Caco-2 (cell line): ENCODE results near the gene PDGFA. TPM values are rescaled to one million over a fixed set of nuclear protein-coding genes. Genes with fewer than 3 reads are reported as not detected.

Experiments
- BruUV-seq: library from RNA; stranded (reverse); fragments of 400-500 nt; replicated peaks from 2 replicates; lab custom pipeline; 2021; lab: Mats Ljungman, UMichigan
- CTCF ChIA-PET: fragments of 300-600 bp; sonication (Branson Sonifier 250); formaldehyde crosslinking; loops from one replicate; lab custom pipeline; 2022; ENCODE audit warnings: antibody characterized with exemption; lab: Charles Lee
- POLR2A ChIA-PET: fragments of 300-600 bp; sonication (Branson Sonifier 250); formaldehyde crosslinking; loops from one replicate; lab custom pipeline; 2022; ENCODE audit warnings: antibody characterized with exemption; lab: Charles Lee
- DNase-seq, 2 experiments: peaks; one replicate each; pipeline versions ENCODE4 v3.0.0 to v3.0.0-alpha.2; 2020 to 2022
- H3K27me3 ChIP-seq: replicated peaks from 2 replicates; pipeline ENCODE4 v1.6.0; 2011; ENCODE audit warnings: low read length; ENCODE audit not compliant: control insufficient read depth, insufficient read depth
- H3K36me3 ChIP-seq: 2 replicates; pipeline ENCODE4 v1.5.1; 2011; ENCODE audit warnings: low read length; ENCODE audit not compliant: control insufficient read depth, insufficient read depth
- H3K4me1 ChIP-seq: fragments of 250-450 bp; sonication (Bioruptor Pico); 2 replicates; pipeline ENCODE4 v1.5.1; 2020; ENCODE audit warnings: mild to moderate bottlenecking
- H3K4me3 ChIP-seq: 2 replicates; pipeline ENCODE4 v1.5.1; 2011; ENCODE audit warnings: low read depth, mild to moderate bottlenecking, control low read depth, low read length
- H3K9me3 ChIP-seq: fragments of 250-450 bp; sonication (Bioruptor Pico); 2 replicates; pipeline ENCODE4 v1.5.1; 2020; ENCODE audit warnings: mild to moderate bottlenecking, moderate library complexity
- H3K27ac Mint-ChIP-seq: one replicate; pipeline ENCODE4 v1.8.0; 2022; ENCODE audit warnings: mixed read lengths; ENCODE audit not compliant: unreplicated experiment
- H3K27me3 Mint-ChIP-seq: one replicate; pipeline ENCODE4 v1.8.0; 2022; ENCODE audit warnings: mixed read lengths; ENCODE audit not compliant: insufficient read depth, unreplicated experiment
- H3K36me3 Mint-ChIP-seq: one replicate; pipeline ENCODE4 v1.8.0; 2022; ENCODE audit warnings: mild to moderate bottlenecking, mixed read lengths; ENCODE audit not compliant: insufficient read depth, unreplicated experiment
- H3K4me1 Mint-ChIP-seq: one replicate; pipeline ENCODE4 v1.8.0; 2022; ENCODE audit warnings: low read depth, mixed read lengths; ENCODE audit not compliant: unreplicated experiment
- H3K4me3 Mint-ChIP-seq: one replicate; pipeline ENCODE4 v1.8.0; 2022; ENCODE audit warnings: mild to moderate bottlenecking, moderate library complexity, mixed read lengths; ENCODE audit not compliant: unreplicated experiment
- H3K9me3 Mint-ChIP-seq: one replicate; pipeline ENCODE4 v1.8.0; 2022; ENCODE audit warnings: mixed read lengths; ENCODE audit not compliant: unreplicated experiment
- intact Hi-C: fragments of 100-400 bp; cut with micrococcal nuclease; formaldehyde crosslinking; loops from one replicate; pipeline ENCODE4 v1.10.0; 2022; ENCODE audit not compliant: unreplicated experiment
- total RNA-seq: library from RNA; stranded (reverse); gene quantifications from 2 replicates; pipeline ENCODE4 v1.2.3, GENCODE V29; 2022
- TF ChIP-seq, protein P1 (sequence below), 2 experiments: fragments of 200-600 bp in 1 of 2; IDR thresholded peaks; 1 replicate in 1 of 2; 2 replicates in 1 of 2; pipeline versions ENCODE4 v1.5.1 to v1.8.0; 2011 to 2022; ENCODE audit warnings: antibody characterized with exemption in 1 of 2, control low read depth in 1 of 2, inconsistent platforms in 1 of 2, low read depth in 1 of 2, low read length in 1 of 2, mild to moderate bottlenecking in 1 of 2, moderate library complexity in 1 of 2; ENCODE audit not compliant: insufficient read depth in 1 of 2, severe bottlenecking in 1 of 2, unreplicated experiment in 1 of 2

The PDGFA gene
- total RNA-seq, 1 experiment from 2014 or later = 78.5 TPM

DNA sequence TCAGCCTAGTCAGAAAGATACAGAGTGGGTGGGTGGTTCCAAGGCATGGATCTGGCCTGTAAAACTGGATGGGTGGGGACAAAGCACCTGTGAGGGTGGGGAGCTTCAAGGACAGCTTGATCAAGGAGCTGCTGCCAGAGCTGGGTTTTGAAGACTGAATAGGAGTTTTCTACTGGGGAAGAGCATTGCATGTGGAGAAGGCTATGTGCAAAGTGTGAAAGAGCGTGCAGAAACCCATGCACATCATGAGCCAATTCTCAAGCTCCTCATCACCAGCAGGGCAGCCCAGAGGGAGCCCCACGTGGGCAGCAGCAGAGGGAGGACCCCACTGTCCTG, 58.6 kb downstream of the PDGFA start:
- ChIA-PET POLR2A (no interaction called here), CTCF (no interaction called here)
- BruUV-seq = no TSS peak
- H3K4me1 Mint-ChIP-seq = no peaks in the 10 kb centered on the region
- peak overlapping the region; percentile 4 for H3K27ac Mint-ChIP-seq
- H3K4me3 Mint-ChIP-seq = no peak overlapping the region
- no peak overlapping the region for H3K4me3 ChIP-seq
- intact Hi-C loops = no loop called here
- TF ChIP-seq, protein P1, sequence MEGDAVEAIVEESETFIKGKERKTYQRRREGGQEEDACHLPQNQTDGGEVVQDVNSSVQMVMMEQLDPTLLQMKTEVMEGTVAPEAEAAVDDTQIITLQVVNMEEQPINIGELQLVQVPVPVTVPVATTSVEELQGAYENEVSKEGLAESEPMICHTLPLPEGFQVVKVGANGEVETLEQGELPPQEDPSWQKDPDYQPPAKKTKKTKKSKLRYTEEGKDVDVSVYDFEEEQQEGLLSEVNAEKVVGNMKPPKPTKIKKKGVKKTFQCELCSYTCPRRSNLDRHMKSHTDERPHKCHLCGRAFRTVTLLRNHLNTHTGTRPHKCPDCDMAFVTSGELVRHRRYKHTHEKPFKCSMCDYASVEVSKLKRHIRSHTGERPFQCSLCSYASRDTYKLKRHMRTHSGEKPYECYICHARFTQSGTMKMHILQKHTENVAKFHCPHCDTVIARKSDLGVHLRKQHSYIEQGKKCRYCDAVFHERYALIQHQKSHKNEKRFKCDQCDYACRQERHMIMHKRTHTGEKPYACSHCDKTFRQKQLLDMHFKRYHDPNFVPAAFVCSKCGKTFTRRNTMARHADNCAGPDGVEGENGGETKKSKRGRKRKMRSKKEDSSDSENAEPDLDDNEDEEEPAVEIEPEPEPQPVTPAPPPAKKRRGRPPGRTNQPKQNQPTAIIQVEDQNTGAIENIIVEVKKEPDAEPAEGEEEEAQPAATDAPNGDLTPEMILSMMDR (IDR thresholded peaks at IDR 0.05; ENCODE audit: insufficient read depth in 1 of 2, low read depth in 1 of 2, low read length in 1 of 2, severe bottlenecking in 1 of 2, unreplicated experiment in 1 of 2) = no peak
- H3K4me1 ChIP-seq = peaks cover 17% of the 10 kb centered on the region
- H3K9me3 ChIP-seq = no peaks in the 10 kb centered on the region
- no peaks in the 10 kb centered on the region for H3K9me3 Mint-ChIP-seq
- H3K27me3 Mint-ChIP-seq = no peaks in the 10 kb centered on the region
- no peak for DNase-seq
- H3K27me3 ChIP-seq = no peaks in the 10 kb centered on the region
- no peaks in the 10 kb centered on the region for H3K36me3 Mint-ChIP-seq
- H3K36me3 ChIP-seq = no peaks in the 10 kb centered on the region

DNA sequence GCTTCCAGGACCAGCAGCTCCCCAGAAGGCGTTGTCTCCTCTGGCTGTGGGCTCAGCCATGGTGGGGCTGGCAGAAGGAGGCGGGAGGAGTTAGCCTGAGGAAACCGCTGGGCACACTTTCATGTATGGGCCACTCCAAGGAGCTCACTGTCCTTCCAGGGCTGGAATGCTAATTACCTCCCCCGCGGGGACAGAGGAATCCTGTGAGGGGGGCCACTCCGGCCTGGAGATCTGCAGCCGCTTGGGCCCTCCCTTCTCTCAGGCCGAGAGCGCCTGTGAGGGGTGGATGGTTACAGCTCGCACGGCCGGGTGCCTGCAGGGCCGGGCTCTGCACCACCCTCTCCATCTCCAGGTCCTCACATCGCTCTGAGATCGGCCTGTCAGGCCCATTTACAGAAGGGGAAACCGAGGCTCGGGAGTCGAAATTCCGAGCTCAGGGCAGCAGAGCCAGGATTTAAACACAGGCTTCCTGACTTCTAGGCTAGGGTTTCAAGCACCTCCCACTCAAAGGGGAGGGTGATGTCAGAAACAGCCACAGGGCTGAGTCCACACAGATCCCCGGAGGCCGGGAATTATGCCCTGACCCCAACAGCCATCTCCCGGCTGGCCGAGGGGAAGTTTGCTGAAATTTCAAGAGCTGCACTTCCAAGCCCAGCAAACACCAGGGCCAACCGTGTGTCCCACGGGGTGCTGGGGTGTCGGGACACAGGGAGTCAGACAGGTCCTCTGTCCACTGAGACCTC, 59.1 kb downstream of the PDGFA start:
- intact Hi-C loops = no loop called here
- Histone ChIP-seq H3K9me3 (no peaks in the 10 kb centered on the region), H3K4me1 (peaks cover 17% of the 10 kb centered on the region), H3K4me3 (no peak overlapping the region), H3K36me3 (no peaks in the 10 kb centered on the region), H3K27me3 (no peaks in the 10 kb centered on the region)
- ChIA-PET POLR2A (no interaction called here), CTCF (no interaction called here)
- Mint-ChIP-seq H3K4me1 (no peaks in the 10 kb centered on the region), H3K27me3 (no peaks in the 10 kb centered on the region), H3K27ac (peak overlapping the region; percentile 4), H3K4me3 (no peak overlapping the region), H3K9me3 (no peaks in the 10 kb centered on the region), H3K36me3 (no peaks in the 10 kb centered on the region)
- peak in 1 of 2 experiments; percentile 62 for DNase-seq
- TF ChIP-seq, protein P1 (IDR thresholded peaks at IDR 0.05; ENCODE audit: insufficient read depth in 1 of 2, low read depth in 1 of 2, low read length in 1 of 2, severe bottlenecking in 1 of 2, unreplicated experiment in 1 of 2) = no peak
- no TSS peak for BruUV-seq

DNA sequence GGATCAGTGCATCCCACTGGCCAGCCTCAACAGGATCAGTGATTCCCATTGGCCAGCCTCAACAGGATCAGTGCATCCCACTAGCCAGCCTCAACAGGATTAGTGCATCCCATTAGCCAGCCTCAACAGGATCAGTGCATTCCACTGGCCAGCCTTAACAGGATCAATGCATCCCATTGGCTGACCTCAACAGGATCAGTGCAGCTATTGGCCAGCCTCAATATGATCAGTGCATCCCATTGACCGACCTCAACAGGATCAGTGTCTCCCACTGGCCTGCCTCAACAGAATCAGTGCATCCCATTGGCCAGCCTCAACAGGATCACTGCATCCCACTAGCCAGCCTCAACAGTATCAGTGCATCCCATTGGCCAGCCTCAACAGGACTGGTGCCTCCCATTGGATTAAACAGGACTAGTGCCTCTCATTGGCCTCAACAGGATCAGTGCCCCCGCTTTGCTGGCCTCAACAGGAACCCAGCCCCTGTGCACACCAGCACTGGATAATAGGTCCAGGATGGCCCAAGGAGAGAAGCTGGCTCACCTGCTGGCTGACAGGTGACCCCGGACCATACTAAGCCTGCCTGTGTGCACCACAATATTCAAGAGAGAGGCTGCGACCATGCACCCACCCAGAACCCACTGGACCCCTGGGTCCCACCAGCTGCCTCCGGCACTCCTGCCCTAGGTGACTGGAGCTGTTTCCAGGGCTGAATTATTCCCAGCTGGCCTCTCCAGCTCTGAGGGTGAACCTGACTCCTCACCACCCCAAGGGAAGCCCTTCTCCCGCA, 59.9 kb downstream of the PDGFA start:
- BruUV-seq = no TSS peak
- no peaks in the 10 kb centered on the region for H3K9me3 Mint-ChIP-seq
- Histone ChIP-seq H3K36me3 (no peaks in the 10 kb centered on the region), H3K27me3 (no peaks in the 10 kb centered on the region), H3K9me3 (no peaks in the 10 kb centered on the region), H3K4me1 (peaks cover 15% of the 10 kb centered on the region), H3K4me3 (no peak overlapping the region)
- ChIA-PET POLR2A (no interaction called here), CTCF (no interaction called here)
- intact Hi-C loops = no loop called here
- no peaks in the 10 kb centered on the region for H3K36me3 Mint-ChIP-seq
- no peaks in the 10 kb centered on the region for H3K27me3 Mint-ChIP-seq
- no peak overlapping the region for H3K27ac Mint-ChIP-seq
- no peaks in the 10 kb centered on the region for H3K4me1 Mint-ChIP-seq
- no peak overlapping the region for H3K4me3 Mint-ChIP-seq
- TF ChIP-seq, protein P1 (IDR thresholded peaks at IDR 0.05; ENCODE audit: insufficient read depth in 1 of 2, low read depth in 1 of 2, low read length in 1 of 2, severe bottlenecking in 1 of 2, unreplicated experiment in 1 of 2) = no peak
- no peak for DNase-seq
